Activated CD8-positive, alpha-beta memory T cell treated with anti-CD3 and anti-CD28 coated beads, Interleukin-2, amount 10 ng/mL, durations not matched to agents 7 days and 5 days (primary cell): ENCODE results near the gene PLCD3. TPM values are rescaled to one million over a fixed set of nuclear protein-coding genes. Genes with fewer than 3 reads are reported as not detected.

Experiments
- ATAC-seq: fragments of 150-1000 bp; cut with Tn5 transposase; one replicate; pipeline ENCODE4 v1.10.0; 2021; ENCODE audit warnings: moderate library complexity
- CTCF ChIA-PET: fragments of 350-600 bp; sonication (Branson Sonifier 250); formaldehyde crosslinking; loops from one replicate; lab custom pipeline; 2021; ENCODE audit warnings: antibody characterized with exemption; lab: Charles Lee
- DNase-seq: peaks from one replicate; pipeline ENCODE4 v3.0.0-alpha.2; 2020
- H3K27ac Mint-ChIP-seq: one replicate; pipeline ENCODE4 v1.8.0; 2021; ENCODE audit warnings: mild to moderate bottlenecking, mixed read lengths
- H3K27me3 Mint-ChIP-seq: one replicate; pipeline ENCODE4 v1.8.0; 2021; ENCODE audit warnings: mixed read lengths
- H3K36me3 Mint-ChIP-seq: one replicate; pipeline ENCODE4 v1.8.0; 2021; ENCODE audit warnings: mild to moderate bottlenecking, mixed read lengths
- H3K4me1 Mint-ChIP-seq: one replicate; pipeline ENCODE4 v1.8.0; 2021; ENCODE audit warnings: mixed read lengths
- H3K4me3 Mint-ChIP-seq: one replicate; pipeline ENCODE4 v1.8.0; 2021; ENCODE audit warnings: mild to moderate bottlenecking, moderate library complexity, mixed read lengths
- H3K9me3 Mint-ChIP-seq: one replicate; pipeline ENCODE4 v1.8.0; 2022; ENCODE audit warnings: low read depth, mixed read lengths
- total RNA-seq, 2 experiments: library from RNA; stranded (reverse); gene quantifications; one replicate each; pipeline ENCODE4 v1.2.3, GENCODE V29; 2021

Gene PLCD3
- total RNA-seq, 2 experiments from 2014 or later: 2.6 to 5.2 TPM

- H3K4me1 Mint-ChIP-seq: no peaks in the 10 kb centered on the region
- no peaks in the 10 kb centered on the region for H3K36me3 Mint-ChIP-seq
- no peak overlapping the region for H3K27ac Mint-ChIP-seq
- ATAC-seq (no peak), DNase-seq (no peak)
- peaks cover 6% of the 10 kb centered on the region for H3K27me3 Mint-ChIP-seq
- no peak overlapping the region for H3K4me3 Mint-ChIP-seq
- H3K9me3 Mint-ChIP-seq: no peaks in the 10 kb centered on the region
- CTCF ChIA-PET: interaction anchor here (2.9 to 3.3 kb wide), 3 partner anchors 15 to 19 kb away, joined by 9 to 15 read pairs (median 14); partner anchors contain the start of genes ACBD4 and PLCD3
Measured at GRCh38 chr17:45116434-45117016, 15.8 kb downstream of the PLCD3 start.

- CTCF ChIA-PET: interaction anchor here (2.9 to 3.3 kb wide), 2 partner anchors 16 to 19 kb away, joined by 9 to 15 read pairs; partner anchors contain the start of genes ACBD4 and PLCD3
Measured at GRCh38 chr17:45115871-45116270, 16.4 kb downstream of the PLCD3 start.

GRCh38 chr17:45115015-45115625 lies 17.2 kb downstream of the PLCD3 start:
- Mint-ChIP-seq H3K36me3 (no peaks in the 10 kb centered on the region), H3K9me3 (no peaks in the 10 kb centered on the region), H3K4me3 (no peak overlapping the region), H3K27ac (no peak overlapping the region), H3K27me3 (peaks cover 3% of the 10 kb centered on the region), H3K4me1 (no peaks in the 10 kb centered on the region)
- no peak for ATAC-seq
- no peak for DNase-seq
- CTCF ChIA-PET: interaction anchor here (1.2 to 3.3 kb wide), 3 partner anchors 17 to 20 kb away, joined by 4 to 15 read pairs (median 9); partner anchors contain the start of genes ACBD4 and PLCD3

More at GRCh38 chr17:45115871-45116270, 16.4 kb downstream of the PLCD3 start:
- no peaks in the 10 kb centered on the region for H3K36me3 Mint-ChIP-seq
- H3K4me3 Mint-ChIP-seq: no peak overlapping the region
- H3K27ac Mint-ChIP-seq: no peak overlapping the region
- ATAC-seq (no peak), DNase-seq (no peak)
- H3K9me3 Mint-ChIP-seq: no peaks in the 10 kb centered on the region
- H3K4me1 Mint-ChIP-seq: no peaks in the 10 kb centered on the region
- H3K27me3 Mint-ChIP-seq: peaks cover 3% of the 10 kb centered on the region

- H3K27ac Mint-ChIP-seq: no peak overlapping the region
- no peaks in the 10 kb centered on the region for H3K36me3 Mint-ChIP-seq
- H3K27me3 Mint-ChIP-seq: peaks cover 3% of the 10 kb centered on the region
- no peaks in the 10 kb centered on the region for H3K4me1 Mint-ChIP-seq
- DNase-seq (no peak), ATAC-seq (no peak)
- no peak overlapping the region for H3K4me3 Mint-ChIP-seq
- no peaks in the 10 kb centered on the region for H3K9me3 Mint-ChIP-seq
- CTCF ChIA-PET: interaction anchor here (0.6 to 2.9 kb wide), 3 partner anchors 18 to 176 kb away, joined by 3 to 9 read pairs (median 4); partner anchors contain the start of genes ACBD4 and PLCD3
Measured at GRCh38 chr17:45114117-45114932, 18.0 kb downstream of the PLCD3 start.

GRCh38 chr17:45113424-45113754 lies 18.9 kb downstream of the PLCD3 start:
- Mint-ChIP-seq H3K4me3 (no peak overlapping the region), H3K9me3 (no peaks in the 10 kb centered on the region), H3K4me1 (no peaks in the 10 kb centered on the region), H3K36me3 (no peaks in the 10 kb centered on the region), H3K27ac (no peak overlapping the region), H3K27me3 (peaks cover 3% of the 10 kb centered on the region)
- CTCF ChIA-PET: no interaction called here
- ATAC-seq (no peak), DNase-seq (no peak)

GRCh38 chr17:45112559-45113423 lies 19.5 kb downstream of the PLCD3 start:
- H3K27ac Mint-ChIP-seq: no peak overlapping the region
- H3K27me3 Mint-ChIP-seq: peaks cover 3% of the 10 kb centered on the region
- CTCF ChIA-PET: interaction anchor here (1.6 kb wide), 1 partner anchor 13 kb away, joined by 5 read pairs; no protein-coding TSS in a partner anchor
- no peak for DNase-seq
- H3K4me1 Mint-ChIP-seq: no peaks in the 10 kb centered on the region
- no peak overlapping the region for H3K4me3 Mint-ChIP-seq
- no peaks in the 10 kb centered on the region for H3K36me3 Mint-ChIP-seq
- no peak for ATAC-seq
- no peaks in the 10 kb centered on the region for H3K9me3 Mint-ChIP-seq

GRCh38 chr17:45111850-45112249 lies 20.5 kb downstream of the PLCD3 start:
- Mint-ChIP-seq H3K9me3 (no peaks in the 10 kb centered on the region), H3K27me3 (peaks cover 3% of the 10 kb centered on the region), H3K36me3 (no peaks in the 10 kb centered on the region), H3K4me1 (no peaks in the 10 kb centered on the region), H3K27ac (no peak overlapping the region), H3K4me3 (no peak overlapping the region)
- no peak for DNase-seq
- ATAC-seq: no peak
- CTCF ChIA-PET: interaction anchor here (1.6 kb wide), 1 partner anchor 12 kb away, joined by 5 read pairs; no protein-coding TSS in a partner anchor

- H3K36me3 Mint-ChIP-seq: no peaks in the 10 kb centered on the region
- no peak overlapping the region for H3K4me3 Mint-ChIP-seq
- no peaks in the 10 kb centered on the region for H3K27me3 Mint-ChIP-seq
- no peak for ATAC-seq
- DNase-seq: no peak
- H3K9me3 Mint-ChIP-seq: no peaks in the 10 kb centered on the region
- CTCF ChIA-PET: no interaction called here
- no peak overlapping the region for H3K27ac Mint-ChIP-seq
- no peaks in the 10 kb centered on the region for H3K4me1 Mint-ChIP-seq
Measured at GRCh38 chr17:45110676-45111611, 21.4 kb downstream of the PLCD3 start.

GRCh38 chr17:45108595-45109521 lies 23.5 kb downstream of the PLCD3 start:
- DNase-seq (no peak), ATAC-seq (no peak)
- no peaks in the 10 kb centered on the region for H3K9me3 Mint-ChIP-seq
- CTCF ChIA-PET: interaction anchor here (1.4 to 1.8 kb wide), 2 partner anchors 10 to 27 kb away, joined by 7 to 9 read pairs; partner anchors contain the start of gene ACBD4
- H3K27me3 Mint-ChIP-seq: no peaks in the 10 kb centered on the region
- H3K27ac Mint-ChIP-seq: no peak overlapping the region
- H3K4me1 Mint-ChIP-seq: no peaks in the 10 kb centered on the region
- peaks cover 7% of the 10 kb centered on the region for H3K36me3 Mint-ChIP-seq
- H3K4me3 Mint-ChIP-seq: no peak overlapping the region

GRCh38 chr17:45108051-45108450 lies 24.3 kb downstream of the PLCD3 start:
- CTCF ChIA-PET: interaction anchor here (1.4 to 1.8 kb wide), 2 partner anchors 9 to 27 kb away, joined by 7 to 9 read pairs; partner anchors contain the start of gene ACBD4
- Mint-ChIP-seq H3K27ac (no peak overlapping the region), H3K4me3 (no peak overlapping the region), H3K9me3 (no peaks in the 10 kb centered on the region), H3K27me3 (no peaks in the 10 kb centered on the region), H3K36me3 (peaks cover 12% of the 10 kb centered on the region), H3K4me1 (no peaks in the 10 kb centered on the region)
- no peak for DNase-seq
- ATAC-seq: no peak
